MM.1S (cell line): ENCODE measurements around the gene DHRS2.

Experiments
- EZH2 ChIP-seq: fragments of 300-600 bp; sonication (generic); optimal IDR thresholded peaks from 2 replicates; pipeline ENCODE3; 2017; ENCODE audit warnings: low read depth, mild to moderate bottlenecking, antibody characterized with exemption, low read length, mixed read lengths
- EZH2phosphoT487 ChIP-seq: fragments of 300-600 bp; sonication (generic); IDR thresholded peaks from 2 replicates; pipeline ENCODE4 v1.6.1; 2018; ENCODE audit warnings: antibody characterized with exemption, low read length
- TF ChIP-seq, protein P1 (sequence below): fragments of 300-600 bp; sonication (generic); IDR thresholded peaks from 2 replicates; pipeline ENCODE4 v1.5.1; 2016; ENCODE audit warnings: antibody characterized with exemption, low read length, mixed read lengths

DNA sequence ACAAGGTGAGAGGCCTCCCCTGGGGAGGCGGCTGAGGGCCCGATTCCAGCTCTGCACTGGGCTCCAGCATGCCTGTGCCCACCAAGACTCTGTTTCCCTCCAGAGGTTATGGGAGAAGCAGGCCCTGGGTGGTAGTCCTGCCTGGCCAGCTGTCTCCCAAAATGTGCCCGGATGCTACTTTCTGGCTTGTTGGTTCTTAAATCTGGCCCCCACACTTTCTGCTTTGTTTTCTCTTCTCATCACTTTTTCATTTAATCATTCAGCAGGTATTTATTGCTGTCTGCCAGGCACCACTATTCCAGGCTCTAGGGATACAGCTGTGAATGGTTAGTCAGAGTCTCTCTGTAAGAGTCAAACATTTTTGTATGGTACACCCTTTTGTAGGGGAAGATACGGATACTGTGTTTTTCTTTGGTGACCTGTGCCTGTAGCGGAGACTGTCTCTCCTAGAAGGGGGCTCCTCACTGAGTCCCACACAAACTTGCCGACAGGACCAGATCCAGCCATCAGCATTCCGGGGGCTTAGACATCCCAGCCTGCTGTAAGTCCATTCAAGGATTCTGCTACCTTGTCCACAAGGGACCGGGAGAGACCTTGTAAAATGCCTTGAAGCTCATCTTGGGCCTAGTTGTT lies 3.8 kb downstream of the DHRS2 start:
- TF ChIP-seq, protein P1, sequence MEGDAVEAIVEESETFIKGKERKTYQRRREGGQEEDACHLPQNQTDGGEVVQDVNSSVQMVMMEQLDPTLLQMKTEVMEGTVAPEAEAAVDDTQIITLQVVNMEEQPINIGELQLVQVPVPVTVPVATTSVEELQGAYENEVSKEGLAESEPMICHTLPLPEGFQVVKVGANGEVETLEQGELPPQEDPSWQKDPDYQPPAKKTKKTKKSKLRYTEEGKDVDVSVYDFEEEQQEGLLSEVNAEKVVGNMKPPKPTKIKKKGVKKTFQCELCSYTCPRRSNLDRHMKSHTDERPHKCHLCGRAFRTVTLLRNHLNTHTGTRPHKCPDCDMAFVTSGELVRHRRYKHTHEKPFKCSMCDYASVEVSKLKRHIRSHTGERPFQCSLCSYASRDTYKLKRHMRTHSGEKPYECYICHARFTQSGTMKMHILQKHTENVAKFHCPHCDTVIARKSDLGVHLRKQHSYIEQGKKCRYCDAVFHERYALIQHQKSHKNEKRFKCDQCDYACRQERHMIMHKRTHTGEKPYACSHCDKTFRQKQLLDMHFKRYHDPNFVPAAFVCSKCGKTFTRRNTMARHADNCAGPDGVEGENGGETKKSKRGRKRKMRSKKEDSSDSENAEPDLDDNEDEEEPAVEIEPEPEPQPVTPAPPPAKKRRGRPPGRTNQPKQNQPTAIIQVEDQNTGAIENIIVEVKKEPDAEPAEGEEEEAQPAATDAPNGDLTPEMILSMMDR = no peak
- no peak for TF ChIP-seq EZH2
- TF ChIP-seq EZH2phosphoT487 = no peak
